ENCODE data around the gene CACTIN. TPM values are rescaled to one million over a fixed set of nuclear protein-coding genes. Genes with fewer than 3 reads are reported as not detected.
A peak's percentile ranks its signal among the peaks of the same experiment; 100 is the strongest.

Gene CACTIN
- total RNA-seq, 4 donors from 2014 or later: 28.7 to 45.0 (median 34.2) TPM

DNA sequence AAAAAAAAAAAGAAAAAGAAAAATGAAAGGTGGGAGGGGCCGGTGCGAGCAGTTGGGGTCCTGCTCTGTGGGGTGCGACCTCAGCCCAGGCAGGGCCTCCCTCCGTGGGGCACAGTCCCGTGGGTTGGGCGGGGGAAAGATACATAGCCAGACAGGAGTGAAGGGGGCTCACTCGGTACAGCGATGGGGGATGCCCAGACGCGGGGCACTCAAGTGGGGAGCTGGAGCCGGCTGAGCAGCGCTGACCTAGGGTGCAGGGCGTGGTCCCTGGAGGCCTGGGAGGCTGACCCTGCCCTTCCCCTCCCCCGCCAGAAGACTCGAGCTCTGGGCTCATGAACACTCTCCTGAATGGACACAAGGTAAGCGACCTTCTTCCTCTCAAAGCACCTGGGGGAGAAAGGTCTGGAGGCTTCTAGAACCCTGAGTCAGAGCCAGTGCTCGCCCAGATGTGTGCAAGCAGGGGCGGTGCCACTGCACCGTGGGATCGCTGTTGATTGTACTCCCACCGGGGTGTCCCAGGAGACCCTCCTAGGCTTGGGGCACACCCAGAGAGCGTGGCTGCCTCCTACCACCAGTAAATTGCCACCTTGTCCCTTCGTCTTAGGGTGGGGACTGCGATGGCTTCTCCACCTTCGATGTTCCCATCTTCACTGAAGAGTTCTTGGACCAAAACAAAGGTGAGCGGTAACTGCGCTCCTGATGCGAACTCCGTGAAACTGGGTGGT, 50.5 kb downstream of the CACTIN start:
- no peak for DNase-seq (ENCODE audit: extremely low spot score)

DNA sequence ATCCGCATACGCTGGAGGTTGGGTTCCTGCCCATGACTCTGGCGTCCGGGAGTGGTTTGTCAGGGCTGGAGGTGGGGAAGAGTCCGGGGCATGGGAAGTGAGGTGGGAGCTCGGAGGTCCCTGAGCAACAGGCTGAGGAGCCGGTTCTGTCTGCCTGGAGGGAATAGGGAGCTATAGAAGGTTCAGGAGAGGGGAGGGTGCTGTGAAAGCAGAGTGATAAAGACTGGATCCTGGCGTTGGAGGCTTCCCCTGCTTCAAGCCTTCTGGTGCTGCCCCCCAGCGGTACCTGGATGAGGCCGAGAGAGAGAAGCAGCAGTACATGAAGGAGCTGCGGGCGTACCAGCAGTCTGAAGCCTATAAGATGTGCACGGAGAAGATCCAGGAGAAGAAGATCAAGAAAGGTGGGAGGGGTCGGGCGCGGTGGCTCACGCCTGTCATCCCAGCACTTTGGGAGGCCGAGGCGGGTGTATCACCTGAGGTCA, 51.3 kb downstream of the CACTIN start:
- Histone ChIP-seq H3K36me3 (peaks cover 5 to 14% (median 12%) of the 10 kb centered on the region in 4 donors), H3K4me3 (no peak overlapping the region), H3K27me3 (no peaks in the 10 kb centered on the region), H3K27ac (replicated peaks in 1 of 4) (peak overlapping the region in 1 of 4 donors; percentile 80), H3K4me1 (peaks cover 21 to 74% (median 59%) of the 10 kb centered on the region in 4 donors), H3K9me3 (no peaks in the 10 kb centered on the region)
- intact Hi-C loops (cut with DNase I): loop anchor here (5.0 kb wide), 1 partner anchor 42 kb away; no protein-coding TSS in a partner anchor
- no peak for DNase-seq (ENCODE audit: extremely low spot score)
- 89% methylated on average over 19 of the region's 19 CpGs for WGBS
- TF ChIP-seq POLR2A (IDR thresholded peaks at IDR 0.05; ENCODE audit: low read depth) (no peak), EP300 (IDR thresholded peaks at IDR 0.05) (no peak), POLR2AphosphoS5 (IDR thresholded peaks at IDR 0.05) (no peak)
- TF ChIP-seq, protein P1, sequence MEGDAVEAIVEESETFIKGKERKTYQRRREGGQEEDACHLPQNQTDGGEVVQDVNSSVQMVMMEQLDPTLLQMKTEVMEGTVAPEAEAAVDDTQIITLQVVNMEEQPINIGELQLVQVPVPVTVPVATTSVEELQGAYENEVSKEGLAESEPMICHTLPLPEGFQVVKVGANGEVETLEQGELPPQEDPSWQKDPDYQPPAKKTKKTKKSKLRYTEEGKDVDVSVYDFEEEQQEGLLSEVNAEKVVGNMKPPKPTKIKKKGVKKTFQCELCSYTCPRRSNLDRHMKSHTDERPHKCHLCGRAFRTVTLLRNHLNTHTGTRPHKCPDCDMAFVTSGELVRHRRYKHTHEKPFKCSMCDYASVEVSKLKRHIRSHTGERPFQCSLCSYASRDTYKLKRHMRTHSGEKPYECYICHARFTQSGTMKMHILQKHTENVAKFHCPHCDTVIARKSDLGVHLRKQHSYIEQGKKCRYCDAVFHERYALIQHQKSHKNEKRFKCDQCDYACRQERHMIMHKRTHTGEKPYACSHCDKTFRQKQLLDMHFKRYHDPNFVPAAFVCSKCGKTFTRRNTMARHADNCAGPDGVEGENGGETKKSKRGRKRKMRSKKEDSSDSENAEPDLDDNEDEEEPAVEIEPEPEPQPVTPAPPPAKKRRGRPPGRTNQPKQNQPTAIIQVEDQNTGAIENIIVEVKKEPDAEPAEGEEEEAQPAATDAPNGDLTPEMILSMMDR (IDR thresholded peaks at IDR 0.05): peak in 1 of 3 experiments; percentile 27

More for the DNA sequence above, 50.5 kb downstream of the CACTIN start:
- WGBS: 85% methylated on average over 17 of the region's 29 CpGs
- Histone ChIP-seq H3K4me1 (peaks cover 21 to 81% (median 65%) of the 10 kb centered on the region in 4 donors), H3K27me3 (no peaks in the 10 kb centered on the region), H3K9me3 (no peaks in the 10 kb centered on the region), H3K27ac (replicated peaks in 1 of 4) (peak overlapping the region; percentile 76 to 85 (median 81)), H3K36me3 (peaks cover 5 to 14% (median 12%) of the 10 kb centered on the region in 4 donors), H3K4me3 (peak overlapping the region; percentile 45 to 59 (median 48))
- TF ChIP-seq EP300 (IDR thresholded peaks at IDR 0.05) (no peak), POLR2A (IDR thresholded peaks at IDR 0.05; ENCODE audit: low read depth) (no peak), POLR2AphosphoS5 (IDR thresholded peaks at IDR 0.05) (no peak)
- TF ChIP-seq, protein P1 (IDR thresholded peaks at IDR 0.05): no peak
- intact Hi-C loops (cut with DNase I): loop anchor here (5.0 kb wide), 1 partner anchor 41 kb away; no protein-coding TSS in a partner anchor

DNA sequence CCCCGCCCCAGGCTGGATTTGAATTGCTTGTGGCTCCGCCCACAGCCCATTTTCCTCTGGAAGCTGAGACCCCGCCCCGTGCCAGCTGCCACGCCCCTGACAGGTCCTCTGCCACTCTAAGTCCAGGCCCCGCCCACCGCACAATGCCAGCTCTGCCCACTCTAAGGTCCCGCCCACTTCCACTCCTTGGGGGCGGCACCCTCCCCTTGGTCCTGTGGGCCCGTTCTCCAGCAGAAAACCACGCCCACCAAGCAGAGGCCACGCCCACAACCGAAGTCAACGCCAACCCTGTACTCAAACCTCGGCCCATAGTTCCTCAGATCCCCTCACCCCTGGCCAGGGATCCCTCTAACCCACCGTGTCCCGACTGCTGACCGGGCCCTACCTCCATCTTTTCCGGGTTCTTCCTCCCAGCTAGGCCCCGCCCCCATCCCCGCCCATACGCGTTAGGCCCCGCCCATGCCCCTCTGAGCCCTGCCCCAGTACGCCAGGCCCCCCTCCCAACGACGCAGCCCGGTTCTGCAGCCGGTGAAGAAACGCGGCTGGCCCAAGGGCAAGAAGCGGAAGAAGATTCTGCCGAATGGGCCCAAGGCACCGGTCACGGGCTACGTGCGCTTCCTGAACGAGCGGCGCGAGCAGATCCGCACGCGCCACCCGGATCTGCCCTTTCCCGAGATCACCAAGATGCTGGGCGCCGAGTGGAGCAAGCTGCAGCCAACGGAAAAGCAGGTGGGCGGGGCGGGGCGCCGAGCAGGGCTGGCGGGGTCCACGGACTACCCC, 52.5 kb downstream of the CACTIN start:
- 57% methylated on average over 46 of the region's 55 CpGs for WGBS
- no peaks in the 10 kb centered on the region for H3K27me3 ChIP-seq
- H3K9me3 ChIP-seq: no peaks in the 10 kb centered on the region
- TF ChIP-seq POLR2AphosphoS5 (IDR thresholded peaks at IDR 0.05) (peak in 1 of 2 donors; percentile 12), POLR2A (IDR thresholded peaks at IDR 0.05; ENCODE audit: low read depth) (no peak), EP300 (IDR thresholded peaks at IDR 0.05) (no peak)
- TF ChIP-seq, protein P1 (IDR thresholded peaks at IDR 0.05): no peak
- intact Hi-C loops (cut with DNase I): no loop called here
- peaks cover 21 to 62% (median 50%) of the 10 kb centered on the region in 4 donors for H3K4me1 ChIP-seq
- H3K4me3 ChIP-seq: peak overlapping the region; percentile 82 to 98 (median 94)
- peak overlapping the region; percentile 87 to 96 (median 88) for H3K27ac ChIP-seq (replicated peaks in 1 of 4)
- H3K36me3 ChIP-seq: peaks cover 5 to 14% (median 12%) of the 10 kb centered on the region in 4 donors
- DNase-seq (ENCODE audit: extremely low spot score): peak; percentile 96

DNA sequence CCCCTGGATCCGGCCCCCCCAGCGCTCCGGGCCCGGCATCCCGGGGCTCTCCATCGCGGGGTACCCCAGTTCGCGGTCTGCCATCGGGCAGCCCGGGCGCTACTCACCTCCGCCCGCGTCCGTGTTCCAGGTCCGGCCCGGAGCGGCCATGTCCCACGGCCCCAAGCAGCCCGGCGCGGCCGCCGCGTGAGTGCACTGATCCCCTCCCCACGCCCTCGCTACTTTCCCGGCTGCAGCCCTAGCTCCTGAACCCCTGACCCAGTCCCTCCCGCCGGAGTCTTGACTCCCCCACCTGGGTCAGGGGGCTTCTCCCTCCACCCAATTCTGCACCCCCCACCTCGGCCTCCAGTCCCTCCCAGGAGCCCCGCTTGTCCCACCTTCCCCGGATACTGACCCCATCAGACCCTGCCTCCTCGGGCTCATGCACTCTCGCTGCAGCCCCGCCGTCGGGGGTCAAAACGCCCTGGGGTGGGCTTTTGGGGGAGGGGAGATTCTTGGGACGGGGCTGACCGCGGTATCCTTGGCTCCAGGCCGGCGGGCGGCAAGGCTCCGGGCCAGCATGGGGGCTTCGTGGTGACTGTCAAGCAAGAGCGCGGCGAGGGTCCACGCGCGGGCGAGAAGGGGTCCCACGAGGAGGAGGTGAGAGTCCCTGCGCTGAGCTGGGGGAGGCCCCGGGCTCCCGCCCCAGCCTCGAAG, 53.3 kb downstream of the CACTIN start:
- no peak for DNase-seq (ENCODE audit: extremely low spot score)
- no peaks in the 10 kb centered on the region for H3K27me3 ChIP-seq
- 2% methylated on average over 19 of the region's 60 CpGs for WGBS
- TF ChIP-seq EP300 (IDR thresholded peaks at IDR 0.05) (no peak), POLR2A (IDR thresholded peaks at IDR 0.05; ENCODE audit: low read depth) (no peak), POLR2AphosphoS5 (IDR thresholded peaks at IDR 0.05) (no peak)
- TF ChIP-seq, protein P1 (IDR thresholded peaks at IDR 0.05): no peak
- H3K4me3 ChIP-seq: peak overlapping the region; percentile 82 to 98 (median 94)
- H3K4me1 ChIP-seq: peaks cover 21 to 60% (median 50%) of the 10 kb centered on the region in 4 donors
- intact Hi-C loops (cut with DNase I): no loop called here
- peak overlapping the region; percentile 87 to 96 (median 88) for H3K27ac ChIP-seq (replicated peaks in 1 of 4)
- H3K36me3 ChIP-seq: peaks cover 5 to 14% (median 12%) of the 10 kb centered on the region in 4 donors
- no peaks in the 10 kb centered on the region for H3K9me3 ChIP-seq
